Measurements from ENCODE around the gene PIAS4.

The PIAS4 gene

GRCh38 chr19:4060621-4061177 is 53.2 kb downstream of the PIAS4 start:
- no peak for DNase-seq

DNA sequence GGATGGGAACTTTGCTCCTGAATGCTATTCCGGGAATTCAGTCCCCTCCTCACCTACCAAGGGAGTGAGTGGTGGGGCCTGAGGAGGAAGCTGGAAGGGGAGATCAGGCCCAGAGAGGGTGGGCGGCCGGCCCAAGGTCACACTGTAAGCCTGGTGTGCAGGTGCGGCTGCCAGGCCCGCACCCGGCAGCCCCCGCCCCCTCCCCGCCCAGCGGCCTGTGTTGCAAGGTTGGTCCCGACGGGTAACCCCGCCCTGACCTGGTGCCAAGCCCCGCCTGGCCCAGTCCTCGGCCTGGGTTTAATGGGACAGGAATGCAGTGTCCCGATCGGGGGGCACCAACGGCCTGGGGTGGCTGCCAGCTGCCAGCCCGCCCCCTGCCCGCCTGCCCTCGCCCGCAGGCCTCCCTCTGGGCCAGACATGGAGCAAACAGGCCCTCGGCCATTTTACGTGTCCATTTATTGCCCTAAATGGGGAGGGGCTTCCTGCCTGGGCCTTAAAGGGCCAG is 53.7 kb downstream of the PIAS4 start:
- no peak for DNase-seq

DNA sequence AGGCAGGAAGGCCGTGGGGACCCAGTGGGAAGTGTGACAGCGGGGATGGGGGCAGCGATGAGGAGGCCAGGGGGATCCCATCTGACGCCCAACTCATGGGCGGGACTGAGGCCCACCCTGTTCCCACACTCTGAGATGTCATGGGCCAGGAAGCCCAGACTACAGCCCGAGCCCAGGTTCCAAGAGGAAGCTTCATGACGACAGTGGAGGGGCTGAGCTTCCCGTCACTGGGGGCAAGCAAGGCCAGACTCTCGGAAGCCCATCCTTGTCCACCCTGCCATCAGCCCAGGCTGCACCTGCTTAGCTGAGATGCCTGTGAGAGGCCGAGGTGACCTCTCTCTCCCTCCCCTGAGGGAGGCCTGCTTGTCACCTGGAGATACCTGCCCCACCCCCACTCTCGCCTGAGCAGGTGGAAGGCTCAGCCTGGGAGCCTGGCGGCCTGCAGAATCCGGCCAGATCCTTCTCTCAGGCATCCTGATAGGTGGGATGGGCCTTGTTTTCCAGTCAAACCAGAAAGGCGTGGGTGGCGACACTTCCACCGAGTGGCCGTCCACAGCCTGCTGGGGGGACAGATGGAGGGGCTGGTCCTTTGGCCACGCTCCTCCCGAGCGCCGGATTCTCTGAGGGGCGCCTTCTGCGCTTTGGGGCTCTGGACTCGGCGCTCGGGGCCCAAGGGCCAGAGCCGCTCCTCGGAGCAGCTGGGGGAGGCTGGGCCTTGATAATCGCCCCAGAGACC is 54.3 kb downstream of the PIAS4 start:
- no peak for DNase-seq

- no peak for DNase-seq
These were observed 55.2 kb downstream of the PIAS4 start for GRCh38 chr19:4062419-4063368.

DNA sequence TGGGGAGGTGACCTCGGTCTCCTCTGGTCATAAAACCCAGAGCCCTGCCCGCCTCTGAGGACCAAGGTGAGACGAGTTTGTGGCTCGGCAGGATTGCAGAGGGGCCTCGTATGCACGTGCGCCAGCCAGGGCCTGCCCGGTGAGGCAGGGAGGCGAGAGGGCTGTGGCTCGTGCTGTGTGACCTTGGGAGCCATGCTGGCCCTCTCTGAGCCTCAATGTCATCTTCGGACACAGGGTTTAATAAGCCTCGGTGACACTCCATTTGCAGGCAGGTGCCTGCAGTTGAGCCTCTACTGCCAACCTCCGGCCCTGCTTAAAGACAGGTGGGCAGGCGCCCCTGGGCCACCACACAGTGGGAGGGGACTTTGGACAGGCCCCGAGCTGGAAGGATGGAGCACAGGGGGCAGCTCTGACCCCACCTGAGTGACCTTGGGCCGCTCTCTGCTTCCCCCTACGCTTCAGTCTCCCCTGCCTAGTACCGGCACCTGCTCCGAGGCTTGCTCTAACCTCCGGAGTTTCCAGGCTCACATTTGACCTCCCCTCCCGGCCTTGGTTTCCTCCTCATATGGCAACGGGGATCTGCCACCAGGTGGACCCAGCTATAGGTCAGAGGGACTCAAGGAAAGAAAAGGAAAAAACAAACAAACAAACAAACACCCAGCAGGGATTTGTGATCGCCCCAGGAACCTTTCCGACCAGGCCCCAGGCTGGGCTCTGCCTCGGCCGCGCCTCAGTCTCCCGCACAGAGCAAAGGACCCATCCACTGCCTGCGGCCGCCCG is 56.0 kb downstream of the PIAS4 start:
- DNase-seq: no peak

DNA sequence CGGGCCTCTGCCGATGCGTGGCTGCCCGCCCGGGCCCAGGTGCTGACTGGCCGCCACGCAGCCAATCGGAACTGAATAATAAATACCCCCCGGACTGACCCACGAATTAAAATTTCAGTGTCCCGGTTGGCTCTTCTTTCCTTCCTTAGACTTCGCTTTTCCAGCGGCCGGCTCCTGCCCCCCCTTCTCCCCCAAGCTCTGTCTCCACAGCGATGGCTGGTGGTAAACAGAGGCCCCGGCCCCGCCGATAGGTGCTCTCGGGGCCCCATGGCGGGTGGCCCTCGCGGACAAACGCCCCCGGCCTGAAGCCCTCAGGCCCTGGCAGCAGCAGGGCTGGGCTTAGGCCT is 56.6 kb downstream of the PIAS4 start:
- DNase-seq: no peak

DNA sequence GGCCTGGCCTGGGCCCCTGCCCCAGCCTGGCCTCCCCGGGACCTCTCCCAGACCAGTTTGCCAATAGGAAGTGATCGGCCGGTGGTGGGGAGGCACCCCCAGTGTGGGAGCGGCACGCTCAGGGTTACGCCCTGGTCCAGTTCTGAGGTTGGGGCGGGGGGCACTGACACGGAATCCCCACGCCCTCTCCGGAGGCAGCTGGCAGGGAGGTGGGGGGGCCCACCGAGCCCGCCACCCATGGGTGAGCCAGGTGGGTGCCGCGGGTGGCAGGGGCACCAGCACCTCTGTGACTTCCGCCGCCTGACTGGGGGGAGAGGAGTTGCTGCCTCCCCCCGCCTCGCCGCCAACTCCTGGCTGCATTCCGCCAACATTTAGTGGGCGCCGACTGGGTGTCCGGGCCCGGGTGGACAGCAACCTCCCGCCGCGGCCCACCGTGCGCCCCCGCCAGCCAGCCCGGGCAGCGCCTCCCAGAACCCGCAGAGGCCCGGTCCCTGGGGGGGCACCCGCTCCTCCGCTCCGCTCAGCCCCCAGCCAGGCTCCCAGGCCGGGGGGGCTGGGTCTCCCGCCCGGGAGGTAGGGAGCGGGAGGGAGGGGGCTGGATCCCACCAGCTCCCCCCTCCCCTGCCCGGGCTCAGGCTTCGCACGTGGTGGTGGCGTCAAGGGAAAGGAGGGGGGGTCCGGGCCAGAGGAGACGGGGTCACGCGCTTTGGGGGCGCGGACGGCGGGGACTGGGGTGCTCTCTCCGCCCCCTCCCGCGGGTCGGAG is 57.1 kb downstream of the PIAS4 start:
- DNase-seq: peak; percentile 28 to 43

- DNase-seq: peak; percentile 95 to 98
These were observed 58.1 kb downstream of the PIAS4 start for GRCh38 chr19:4065430-4066175.

DNA sequence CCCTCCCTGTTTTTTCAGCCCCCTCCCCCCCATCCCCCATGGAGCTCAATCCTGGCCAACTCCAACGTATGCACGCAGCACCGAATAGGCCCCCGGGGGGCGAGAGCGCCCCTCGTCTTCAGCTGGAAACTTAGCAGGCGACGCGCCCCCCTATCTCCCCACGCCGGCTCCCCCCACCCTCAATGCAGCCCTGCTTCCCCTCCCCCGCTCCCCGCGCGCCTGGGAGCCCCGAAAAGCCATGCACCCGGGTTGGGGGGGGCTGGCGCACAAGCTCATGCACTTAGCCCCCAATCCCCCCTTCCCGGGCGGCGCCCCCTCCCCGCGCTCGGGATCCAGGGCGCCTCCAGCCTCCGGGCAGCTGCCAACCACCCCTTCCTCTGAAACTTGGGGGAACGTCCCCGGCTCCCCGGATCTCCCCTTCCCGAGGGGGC is 58.7 kb downstream of the PIAS4 start:
- no peak for DNase-seq

DNA sequence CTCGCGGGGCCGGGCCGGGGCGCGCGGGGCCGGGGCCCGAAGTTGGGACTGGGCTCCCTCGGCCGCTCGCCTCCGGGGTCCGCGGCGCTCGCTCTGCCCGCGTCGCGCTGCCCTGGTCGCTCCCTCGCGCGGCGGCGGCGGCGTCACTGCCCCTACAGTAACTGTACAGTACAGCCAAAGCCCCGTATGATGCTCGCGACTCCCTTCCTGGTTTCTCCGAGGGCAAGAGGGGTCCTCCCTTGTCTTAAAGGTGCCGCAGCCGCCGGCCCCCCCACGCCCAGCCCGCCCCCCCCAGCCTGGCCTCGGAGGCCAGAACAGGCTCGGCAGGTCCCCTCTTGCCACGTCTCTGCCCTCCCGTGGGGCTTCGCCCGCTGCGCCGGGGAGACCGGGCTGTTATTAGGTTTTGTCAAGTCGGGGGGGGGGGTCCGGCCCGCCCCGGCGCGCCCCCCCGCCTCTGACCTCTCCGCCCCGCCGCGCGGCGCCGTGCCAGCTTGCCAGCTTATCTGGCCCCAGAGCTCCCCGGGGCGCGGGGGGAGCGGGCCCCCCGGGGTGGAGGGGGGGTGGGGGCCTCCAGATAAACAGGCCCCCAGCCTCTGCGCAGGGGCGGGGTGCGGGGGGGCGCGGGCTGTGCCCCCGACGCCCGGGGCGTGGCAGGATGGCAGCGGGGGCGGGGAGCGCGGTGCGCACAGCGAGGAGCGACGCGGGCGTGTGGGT is 59.3 kb downstream of the PIAS4 start, which contains the start of gene ZBTB7A:
Gene ZBTB7A, minus strand, starts transcription at position 218 of the 714 bp plus-strand sequence. CDS start 11,667 bp downstream, outside the sequence.
- DNase-seq: peak; percentile 78 to 84

GRCh38 chr19:4067396-4068046 is 60.0 kb downstream of the PIAS4 start:
- peak; percentile 30 to 49 for DNase-seq

DNA sequence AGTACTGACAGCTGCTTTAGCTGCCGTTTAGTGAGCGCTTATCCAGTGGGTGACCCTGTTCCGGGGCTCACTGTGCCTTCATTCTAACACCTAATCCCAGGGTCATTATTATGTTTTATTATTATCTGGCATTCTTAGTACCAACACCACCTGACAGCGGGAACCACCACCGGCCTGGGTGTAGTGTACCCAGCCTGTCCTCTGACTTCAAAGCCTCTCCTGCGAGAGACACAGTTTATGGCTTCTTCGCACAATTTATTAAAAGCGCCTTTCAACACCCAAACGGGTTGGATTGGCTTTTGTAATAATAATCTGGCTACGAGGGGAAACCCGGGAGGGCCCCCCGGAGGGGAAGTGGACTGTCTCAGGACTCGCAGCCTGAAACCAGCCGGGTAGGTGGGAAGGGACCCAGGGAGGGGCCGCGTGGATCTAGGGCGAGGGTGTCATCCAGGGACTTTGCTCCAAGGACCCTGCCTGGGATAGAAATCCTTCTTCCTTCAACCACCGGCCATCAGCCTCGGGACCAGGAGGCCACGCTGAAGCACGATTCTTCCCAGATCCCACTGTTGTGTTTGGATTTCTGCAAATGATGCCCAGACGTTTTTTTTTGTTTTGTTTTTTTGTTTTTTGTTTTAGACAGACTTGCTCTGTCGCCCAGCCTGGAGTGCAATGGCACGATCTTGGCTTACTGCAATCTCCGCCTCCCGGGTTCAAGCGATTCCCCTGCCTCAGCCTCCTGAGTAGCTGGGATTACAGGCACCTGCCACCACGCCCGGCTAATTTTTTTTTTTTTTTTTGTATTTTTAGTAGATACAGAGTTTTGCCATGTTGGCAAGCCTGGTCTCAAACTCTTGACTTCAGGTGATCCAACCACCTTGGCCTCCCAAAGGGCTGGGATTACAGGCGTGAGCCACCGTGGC is 60.8 kb downstream of the PIAS4 start:
- DNase-seq: peak; percentile 56 to 70

DNA sequence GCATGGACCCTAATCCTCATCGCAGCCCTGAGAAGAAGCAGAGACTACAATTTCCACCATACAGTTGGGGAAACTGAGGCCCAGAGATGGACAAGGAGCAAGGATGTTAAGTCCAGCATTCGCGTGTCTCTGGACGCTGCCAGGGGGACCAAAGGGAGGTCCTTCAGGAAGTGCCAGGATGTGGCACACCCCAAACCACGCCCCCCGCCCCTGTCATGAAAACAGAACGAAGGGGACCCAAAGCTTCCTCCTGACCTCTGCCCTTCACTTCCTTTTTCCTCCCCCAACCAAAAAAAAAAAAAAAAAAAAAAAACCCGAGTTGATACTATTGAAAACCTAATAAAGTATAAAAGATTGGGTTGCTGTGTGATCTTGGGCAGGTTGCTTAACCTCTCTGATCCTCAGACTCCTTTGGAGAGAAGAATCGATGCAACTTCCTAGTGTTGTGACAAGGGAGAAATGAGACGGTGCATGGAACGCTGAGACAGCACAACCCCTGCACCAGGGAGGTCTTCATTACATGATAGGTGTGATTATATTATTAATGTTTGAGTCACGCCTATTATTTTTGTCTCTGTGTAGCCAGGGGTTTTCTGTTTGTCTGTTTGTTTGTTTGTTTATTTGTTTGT is 61.9 kb downstream of the PIAS4 start:
- DNase-seq: peak; percentile 86

DNA sequence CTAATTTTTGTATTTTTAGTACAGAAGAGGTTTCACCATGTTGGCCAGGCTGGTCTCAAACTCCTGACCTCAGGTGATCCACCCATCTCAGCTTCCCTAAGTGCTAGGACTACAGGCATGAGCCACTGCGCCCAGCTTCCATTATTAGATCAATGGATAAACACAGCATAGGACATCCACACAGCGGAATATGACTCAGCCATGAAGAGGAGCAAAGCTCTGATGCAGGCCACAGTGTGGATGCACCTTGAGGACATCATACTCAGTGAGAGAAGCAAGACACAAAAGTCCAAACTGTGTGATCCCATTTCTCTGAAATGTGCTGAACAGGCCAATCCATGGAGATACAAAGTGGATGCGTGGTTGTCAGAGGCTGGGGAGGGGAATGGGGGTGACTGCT is 64.1 kb downstream of the PIAS4 start:
- no peak for DNase-seq

DNA sequence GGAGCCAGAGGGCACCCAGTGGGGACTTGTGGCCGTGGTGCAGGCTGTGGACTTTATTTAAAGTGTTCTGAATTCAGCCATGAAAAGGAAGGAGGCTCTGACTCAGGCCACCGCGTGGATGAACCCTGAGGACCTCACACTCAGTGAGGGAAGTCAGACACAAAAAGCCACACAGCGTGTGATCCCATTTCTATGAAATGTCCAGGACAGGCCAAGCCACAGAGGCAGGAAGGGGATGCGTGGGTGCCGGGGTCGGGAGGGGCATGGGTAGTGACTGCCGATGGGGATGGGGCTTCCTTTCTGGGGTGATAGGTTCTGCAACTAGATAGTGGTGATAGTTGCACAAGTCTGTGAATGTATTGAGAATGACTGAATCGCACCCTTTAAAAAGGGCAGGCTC is 67.8 kb downstream of the PIAS4 start:
- DNase-seq: peak; percentile 99

- no peak for DNase-seq
These were observed 69.5 kb downstream of the PIAS4 start for GRCh38 chr19:4077007-4077374.

DNA sequence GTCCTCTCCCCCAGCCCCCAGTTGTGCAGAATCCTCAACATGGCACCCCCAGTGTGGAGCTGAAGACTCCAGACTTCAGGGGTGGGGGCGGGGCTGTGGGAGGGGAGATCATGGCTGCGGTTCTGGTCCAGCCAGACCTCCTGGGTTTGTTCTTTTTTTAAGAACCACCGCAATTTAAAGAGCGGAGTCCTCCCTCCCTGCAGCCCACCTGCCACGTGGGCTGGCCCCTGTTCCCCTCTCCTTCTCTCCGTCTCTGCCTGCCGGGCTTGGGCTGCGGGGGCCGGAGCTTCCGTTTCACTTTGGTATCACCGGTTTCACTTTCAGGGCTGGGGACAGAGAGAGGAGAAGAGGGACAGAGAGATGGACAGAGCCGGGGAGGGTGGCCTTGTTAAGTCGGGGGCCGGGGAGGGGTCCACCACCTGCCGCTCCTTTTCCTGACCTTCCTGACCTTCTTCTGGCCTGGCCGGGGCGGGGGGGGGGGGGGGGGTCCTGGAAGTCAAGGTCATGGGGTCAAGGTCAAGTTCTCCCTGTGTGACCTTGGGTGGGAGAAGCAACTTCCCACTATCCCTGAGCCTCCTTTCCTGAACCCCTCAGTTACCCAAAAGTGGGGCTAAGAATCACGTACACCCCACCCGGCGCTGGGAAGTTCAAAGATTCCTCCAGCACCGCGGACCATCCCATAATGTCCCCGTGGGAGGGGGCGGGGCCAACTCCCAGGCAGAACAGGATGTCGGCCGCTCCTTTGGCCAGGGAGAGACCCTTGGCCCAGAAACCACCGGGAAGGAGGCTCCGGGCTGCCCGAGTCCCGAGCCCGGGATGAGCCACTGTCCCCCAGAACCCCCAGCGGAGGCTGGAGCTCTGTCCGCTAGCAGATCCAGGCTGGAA is 70.5 kb downstream of the PIAS4 start:
- peak; percentile 71 to 82 for DNase-seq

All from inflammatory macrophage (primary cell).